Measurements from ENCODE around the gene ZNF365.
"Not testable (repeated sequence)": the region's sequence is repeated elsewhere in the genome, so short reads cannot be mapped to it uniquely, and the experiment has no call there.

- TF ChIP-seq CTCF, POLR2A (IDR thresholded peaks at IDR 0.05): not testable (repeated sequence)
Measured at GRCh38 chr10:62410934-62411333, 36.8 kb downstream of the ZNF365 start.

Measured in uterus (tissue), 2 donors.